ENCODE results near the gene MYO9A.

Gene MYO9A

GRCh38 chr15:72124218-72124617, 6.3 kb upstream of the MYO9A start:
- no peak overlapping the region for H3K27ac ChIP-seq
- TF ChIP-seq ZFX (IDR thresholded peaks at IDR 0.05) (no peak), CTCF (conservative IDR thresholded peaks at IDR 0.05) (no peak)

GRCh38 chr15:72117486-72118016, 399 bp downstream of the MYO9A start:
- TF ChIP-seq CTCF (conservative IDR thresholded peaks at IDR 0.05) (no peak), ZFX (IDR thresholded peaks at IDR 0.05) (peak; percentile 52)
- peak overlapping the region; percentile 85 for H3K27ac ChIP-seq

GRCh38 chr15:72116731-72117485, 1.0 kb downstream of the MYO9A start:
- H3K27ac ChIP-seq: peak overlapping the region; percentile 85
- TF ChIP-seq CTCF (conservative IDR thresholded peaks at IDR 0.05) (no peak), ZFX (IDR thresholded peaks at IDR 0.05) (no peak)

- no peak for TF ChIP-seq CTCF (conservative IDR thresholded peaks at IDR 0.05)
- no peak for TF ChIP-seq ZFX (IDR thresholded peaks at IDR 0.05)
- H3K27ac ChIP-seq: no peak overlapping the region
Measured at GRCh38 chr15:72113347-72114031, 4.5 kb downstream of the MYO9A start.

- TF ChIP-seq ZFX (IDR thresholded peaks at IDR 0.05) (no peak), CTCF (conservative IDR thresholded peaks at IDR 0.05) (no peak)
Measured at GRCh38 chr15:72112805-72113204, 5.1 kb downstream of the MYO9A start.

GRCh38 chr15:72112116-72112515, 5.8 kb downstream of the MYO9A start:
- H3K27ac ChIP-seq: no peak overlapping the region
- TF ChIP-seq CTCF (conservative IDR thresholded peaks at IDR 0.05) (no peak), ZFX (IDR thresholded peaks at IDR 0.05) (no peak)

More at GRCh38 chr15:72112805-72113204, 5.1 kb downstream of the MYO9A start:
- H3K27ac ChIP-seq: no peak overlapping the region

GRCh38 chr15:72110355-72110754, 7.6 kb downstream of the MYO9A start:
- H3K27ac ChIP-seq: no peak overlapping the region
- no peak for TF ChIP-seq CTCF (conservative IDR thresholded peaks at IDR 0.05)
- TF ChIP-seq ZFX (IDR thresholded peaks at IDR 0.05): no peak
